GM12874 (cell line): ENCODE results near the gene NFAT5.

Experiments
- CTCF ChIP-seq: IDR thresholded peaks from 2 replicates; pipeline ENCODE4 v1.5.1; 2011; ENCODE audit warnings: low read depth, mild to moderate bottlenecking, control low read depth, low read length, moderate library complexity; ENCODE audit not compliant: insufficient read depth

Gene NFAT5

GRCh38 chr16:69647020-69647419 lies 81.3 kb downstream of the NFAT5 start:
- no peak for TF ChIP-seq CTCF

GRCh38 chr16:69651217-69651616 lies 85.5 kb downstream of the NFAT5 start:
- no peak for TF ChIP-seq CTCF

- no peak for TF ChIP-seq CTCF
These were observed 88.6 kb downstream of the NFAT5 start for GRCh38 chr16:69654280-69654931.

- no peak for TF ChIP-seq CTCF
These were observed 94.4 kb downstream of the NFAT5 start for GRCh38 chr16:69660166-69660565.

- no peak for TF ChIP-seq CTCF
These were observed 97.1 kb downstream of the NFAT5 start for GRCh38 chr16:69662901-69663300.

- TF ChIP-seq CTCF = no peak
These were observed 98.1 kb downstream of the NFAT5 start for GRCh38 chr16:69663846-69664245.

GRCh38 chr16:69669577-69669976 lies 103.8 kb downstream of the NFAT5 start:
- TF ChIP-seq CTCF = no peak
